ENCODE measurements around the gene NPFFR2. TPM values are rescaled to one million over a fixed set of nuclear protein-coding genes. Genes with fewer than 3 reads are reported as not detected.

The NPFFR2 gene
- total RNA-seq (2014; rRNA removed; shearing (Covaris generic)), result 0.28 and 5.9 TPM in 2 replicates
- polyA plus RNA-seq (2016; fragmentation: Nextera tagmentation; extraction: Ambion mirVana), result 2.1 and 2.9 TPM in 2 replicates
- long read RNA-seq, partial matches to known transcripts, result 0 of 2 reads
- long read RNA-seq, other reads (novel, unspliced or antisense), result 0 of 2 reads

DNA sequence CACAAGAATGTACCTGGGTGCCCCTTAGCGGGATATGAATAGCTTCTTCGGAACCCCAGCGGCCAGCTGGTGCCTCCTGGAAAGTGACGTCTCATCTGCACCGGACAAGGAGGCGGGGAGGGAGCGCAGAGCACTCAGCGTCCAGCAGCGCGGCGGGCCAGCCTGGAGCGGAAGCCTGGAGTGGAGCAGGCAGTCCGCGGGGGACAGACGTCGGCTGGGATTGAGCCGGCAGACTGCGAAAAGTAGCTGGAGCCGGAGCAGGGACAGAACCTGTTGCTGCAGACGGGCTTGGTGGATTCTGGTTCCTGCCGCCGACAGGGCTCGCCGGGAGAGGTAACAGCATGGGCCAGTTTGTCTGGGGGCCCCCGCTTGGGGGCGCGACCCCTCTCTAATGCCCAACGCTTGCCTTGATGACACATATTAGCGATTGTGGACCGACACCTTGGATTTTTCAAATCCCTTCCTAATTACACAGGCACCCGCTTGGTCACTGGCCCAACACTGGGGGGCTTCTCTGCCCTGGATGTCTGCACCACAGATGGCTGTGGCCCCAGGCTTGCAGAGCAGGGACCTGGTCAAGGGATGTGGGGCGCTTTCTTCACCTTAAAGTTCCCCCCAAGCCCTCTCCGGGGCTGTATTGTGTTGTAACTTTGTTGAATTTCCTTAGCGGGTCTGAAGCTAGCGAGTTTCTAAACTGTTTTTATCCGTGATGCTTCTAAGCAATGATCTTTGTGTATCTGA is at the start of gene NPFFR2:
Gene NPFFR2 (plus strand): TSS at position 133 of the 741 bp plus-strand sequence. CDS start 96,592 bp downstream, outside the sequence.
- 0 out of 2 replicates have a peak, but pooled peaks cover 5% of the 10 kb centered on the region for H3K4me1 ChIP-seq (ENCODE audit: insufficient read depth)
- H3K27ac Mint-ChIP-seq, result peak within 1 kb of the TSS; percentile 59; the same call in 1 of the 2 replicates
- no peaks in the 10 kb centered on the region for H3K4me1 Mint-ChIP-seq
- no peaks in the 10 kb centered on the region for H3K36me3 ChIP-seq (ENCODE audit: insufficient read depth)
- H3K27me3 Mint-ChIP-seq (ENCODE audit: insufficient read depth, low read depth, poor library complexity), result peaks cover 3% of the 10 kb centered on the region
- H3K4me3 Mint-ChIP-seq, result peak within 1 kb of the TSS; percentile 75
- H3F3A ChIP-seq (replicated peaks; ENCODE audit: low read depth), result no peaks in the 10 kb centered on the region
- H2AFZ ChIP-seq, result peak within 1 kb of the TSS; percentile 100
- H3K9me3 Mint-ChIP-seq, result no peaks in the 10 kb centered on the region
- H3K9me2 ChIP-seq (ENCODE audit: insufficient read depth), result 0 out of 2 replicates have a peak, but pooled peaks cover under 1% of the 10 kb centered on the region
- DNase-seq (ENCODE audit: low spot score) (peak; percentile 76), ATAC-seq (peak; percentile 97)
- peak within 1 kb of the TSS; percentile 79 for H3K4me2 ChIP-seq
- no peaks in the 10 kb centered on the region for H3K79me2 ChIP-seq (replicated peaks; ENCODE audit: insufficient read depth)
- H3K4me3 ChIP-seq, result peak within 1 kb of the TSS; percentile 56
- H3K27me3 ChIP-seq (ENCODE audit: insufficient read depth), result no peaks in the 10 kb centered on the region
- TF ChIP-seq ZNF331 (CRISPR knock-in tag; IDR thresholded peaks at IDR 0.05; ENCODE audit: low read depth) (no peak), POLR2AphosphoS5 (IDR thresholded peaks at IDR 0.05; ENCODE audit: low read depth) (0 out of 2 replicates have a peak, but pooled peaks have one; percentile 27), CREB1 (CRISPR knock-in tag; IDR thresholded peaks at IDR 0.05; ENCODE audit: low read depth) (peak; percentile 54; the same call in 1 of the 2 replicates)
- TF ChIP-seq, protein P1, sequence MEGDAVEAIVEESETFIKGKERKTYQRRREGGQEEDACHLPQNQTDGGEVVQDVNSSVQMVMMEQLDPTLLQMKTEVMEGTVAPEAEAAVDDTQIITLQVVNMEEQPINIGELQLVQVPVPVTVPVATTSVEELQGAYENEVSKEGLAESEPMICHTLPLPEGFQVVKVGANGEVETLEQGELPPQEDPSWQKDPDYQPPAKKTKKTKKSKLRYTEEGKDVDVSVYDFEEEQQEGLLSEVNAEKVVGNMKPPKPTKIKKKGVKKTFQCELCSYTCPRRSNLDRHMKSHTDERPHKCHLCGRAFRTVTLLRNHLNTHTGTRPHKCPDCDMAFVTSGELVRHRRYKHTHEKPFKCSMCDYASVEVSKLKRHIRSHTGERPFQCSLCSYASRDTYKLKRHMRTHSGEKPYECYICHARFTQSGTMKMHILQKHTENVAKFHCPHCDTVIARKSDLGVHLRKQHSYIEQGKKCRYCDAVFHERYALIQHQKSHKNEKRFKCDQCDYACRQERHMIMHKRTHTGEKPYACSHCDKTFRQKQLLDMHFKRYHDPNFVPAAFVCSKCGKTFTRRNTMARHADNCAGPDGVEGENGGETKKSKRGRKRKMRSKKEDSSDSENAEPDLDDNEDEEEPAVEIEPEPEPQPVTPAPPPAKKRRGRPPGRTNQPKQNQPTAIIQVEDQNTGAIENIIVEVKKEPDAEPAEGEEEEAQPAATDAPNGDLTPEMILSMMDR (conservative IDR thresholded peaks at IDR 0.05; ENCODE audit: low read depth in 2 of 2), result peak in 1 of 2 experiments; percentile 16; a peak in 2 of 4 replicates
- TF ChIP-seq, protein P2, sequence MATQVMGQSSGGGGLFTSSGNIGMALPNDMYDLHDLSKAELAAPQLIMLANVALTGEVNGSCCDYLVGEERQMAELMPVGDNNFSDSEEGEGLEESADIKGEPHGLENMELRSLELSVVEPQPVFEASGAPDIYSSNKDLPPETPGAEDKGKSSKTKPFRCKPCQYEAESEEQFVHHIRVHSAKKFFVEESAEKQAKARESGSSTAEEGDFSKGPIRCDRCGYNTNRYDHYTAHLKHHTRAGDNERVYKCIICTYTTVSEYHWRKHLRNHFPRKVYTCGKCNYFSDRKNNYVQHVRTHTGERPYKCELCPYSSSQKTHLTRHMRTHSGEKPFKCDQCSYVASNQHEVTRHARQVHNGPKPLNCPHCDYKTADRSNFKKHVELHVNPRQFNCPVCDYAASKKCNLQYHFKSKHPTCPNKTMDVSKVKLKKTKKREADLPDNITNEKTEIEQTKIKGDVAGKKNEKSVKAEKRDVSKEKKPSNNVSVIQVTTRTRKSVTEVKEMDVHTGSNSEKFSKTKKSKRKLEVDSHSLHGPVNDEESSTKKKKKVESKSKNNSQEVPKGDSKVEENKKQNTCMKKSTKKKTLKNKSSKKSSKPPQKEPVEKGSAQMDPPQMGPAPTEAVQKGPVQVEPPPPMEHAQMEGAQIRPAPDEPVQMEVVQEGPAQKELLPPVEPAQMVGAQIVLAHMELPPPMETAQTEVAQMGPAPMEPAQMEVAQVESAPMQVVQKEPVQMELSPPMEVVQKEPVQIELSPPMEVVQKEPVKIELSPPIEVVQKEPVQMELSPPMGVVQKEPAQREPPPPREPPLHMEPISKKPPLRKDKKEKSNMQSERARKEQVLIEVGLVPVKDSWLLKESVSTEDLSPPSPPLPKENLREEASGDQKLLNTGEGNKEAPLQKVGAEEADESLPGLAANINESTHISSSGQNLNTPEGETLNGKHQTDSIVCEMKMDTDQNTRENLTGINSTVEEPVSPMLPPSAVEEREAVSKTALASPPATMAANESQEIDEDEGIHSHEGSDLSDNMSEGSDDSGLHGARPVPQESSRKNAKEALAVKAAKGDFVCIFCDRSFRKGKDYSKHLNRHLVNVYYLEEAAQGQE (IDR thresholded peaks at IDR 0.05; ENCODE audit: unreplicated experiment), result no peak
- no peaks in the 10 kb centered on the region for H4K20me1 ChIP-seq (replicated peaks; ENCODE audit: insufficient read depth)
- no peak within 1 kb of the TSS for H3K27ac ChIP-seq (ENCODE audit: low read depth)
- no peaks in the 10 kb centered on the region for H3K36me3 Mint-ChIP-seq (ENCODE audit: low read depth)

DNA sequence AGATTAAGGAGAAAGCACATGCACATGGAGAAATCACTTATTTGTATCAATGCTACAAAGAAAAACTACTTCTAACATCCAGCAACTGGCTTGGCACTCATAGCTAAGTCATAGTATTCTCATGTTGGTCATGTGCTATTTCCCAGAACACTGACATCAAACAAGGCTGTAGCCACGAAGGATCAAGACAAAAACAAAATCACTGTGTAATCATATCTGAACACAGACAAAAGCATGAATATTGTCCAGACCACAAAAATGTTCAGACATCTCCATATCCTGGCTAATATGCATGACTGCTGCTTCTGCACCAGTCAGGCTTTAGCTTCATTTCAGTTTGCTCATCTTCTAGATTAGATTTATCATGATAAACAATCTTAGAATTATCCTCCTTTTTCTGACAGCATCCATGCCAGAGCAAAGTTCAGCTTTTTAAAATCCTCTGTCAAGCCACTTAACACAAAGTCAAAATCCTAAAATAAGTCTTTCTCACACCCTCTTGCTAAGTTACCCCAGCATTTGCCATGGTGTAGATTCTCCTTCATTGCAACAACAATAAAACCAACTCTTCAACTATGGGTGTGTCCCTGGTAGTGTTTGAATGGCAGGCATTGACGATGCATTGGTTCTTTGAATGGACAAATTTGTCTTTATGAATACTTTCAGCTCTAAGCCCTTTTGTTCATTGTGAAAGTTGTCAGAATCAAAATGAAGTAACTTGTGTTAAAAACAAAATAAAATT is 39.1 kb upstream of the NPFFR2 start:
- ATAC-seq (no peak), DNase-seq (ENCODE audit: low spot score) (no peak)
- peaks cover 31% of the 10 kb centered on the region for H3K36me3 Mint-ChIP-seq (ENCODE audit: low read depth)
- Histone ChIP-seq H3K36me3 (ENCODE audit: insufficient read depth) (peaks cover 11% of the 10 kb centered on the region), H4K20me1 (replicated peaks; ENCODE audit: insufficient read depth) (no peaks in the 10 kb centered on the region), H3K79me2 (replicated peaks; ENCODE audit: insufficient read depth) (no peaks in the 10 kb centered on the region), H3K4me1 (ENCODE audit: insufficient read depth) (no peaks in the 10 kb centered on the region), H3K4me2 (no peak overlapping the region), H3K27ac (ENCODE audit: low read depth) (no peak overlapping the region), H3F3A (replicated peaks; ENCODE audit: low read depth) (no peaks in the 10 kb centered on the region), H3K4me3 (no peak overlapping the region), H3K27me3 (ENCODE audit: insufficient read depth) (no peaks in the 10 kb centered on the region), H3K9me2 (ENCODE audit: insufficient read depth) (peaks cover 5% of the 10 kb centered on the region), H2AFZ (no peak overlapping the region)
- no peaks in the 10 kb centered on the region for H3K27me3 Mint-ChIP-seq (ENCODE audit: insufficient read depth, low read depth, poor library complexity)
- H3K4me1 Mint-ChIP-seq, result no peaks in the 10 kb centered on the region
- H3K27ac Mint-ChIP-seq, result no peak overlapping the region
- no peak overlapping the region for H3K4me3 Mint-ChIP-seq
- peaks cover 32% of the 10 kb centered on the region for H3K9me3 Mint-ChIP-seq
- TF ChIP-seq CREB1 (CRISPR knock-in tag; IDR thresholded peaks at IDR 0.05; ENCODE audit: low read depth) (no peak), ZNF114 (CRISPR knock-in tag; IDR thresholded peaks at IDR 0.05) (no peak), ZNF331 (CRISPR knock-in tag; IDR thresholded peaks at IDR 0.05; ENCODE audit: low read depth) (no peak), STAT1 (IDR thresholded peaks at IDR 0.05; ENCODE audit: unreplicated experiment) (no peak), NANOG (IDR thresholded peaks at IDR 0.05; ENCODE audit: borderline replicate concordance) (no peak)
- TF ChIP-seq, protein P3, sequence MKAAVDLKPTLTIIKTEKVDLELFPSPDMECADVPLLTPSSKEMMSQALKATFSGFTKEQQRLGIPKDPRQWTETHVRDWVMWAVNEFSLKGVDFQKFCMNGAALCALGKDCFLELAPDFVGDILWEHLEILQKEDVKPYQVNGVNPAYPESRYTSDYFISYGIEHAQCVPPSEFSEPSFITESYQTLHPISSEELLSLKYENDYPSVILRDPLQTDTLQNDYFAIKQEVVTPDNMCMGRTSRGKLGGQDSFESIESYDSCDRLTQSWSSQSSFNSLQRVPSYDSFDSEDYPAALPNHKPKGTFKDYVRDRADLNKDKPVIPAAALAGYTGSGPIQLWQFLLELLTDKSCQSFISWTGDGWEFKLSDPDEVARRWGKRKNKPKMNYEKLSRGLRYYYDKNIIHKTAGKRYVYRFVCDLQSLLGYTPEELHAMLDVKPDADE (IDR thresholded peaks at IDR 0.05), result no peak
- TF ChIP-seq, protein P1 (conservative IDR thresholded peaks at IDR 0.05; ENCODE audit: low read depth in 2 of 2), result no peak

Data from GM23338 (cell line).